Islet of Langerhans (tissue), 1 donor: Measurements from ENCODE around the gene AFF3.

Experiments
- FAIRE-seq: peaks from one replicate; lab custom pipeline; 2011; peaks lifted over from hg19 to GRCh38; lab: Jason Lieb, UNC

AFF3 gene

DNA sequence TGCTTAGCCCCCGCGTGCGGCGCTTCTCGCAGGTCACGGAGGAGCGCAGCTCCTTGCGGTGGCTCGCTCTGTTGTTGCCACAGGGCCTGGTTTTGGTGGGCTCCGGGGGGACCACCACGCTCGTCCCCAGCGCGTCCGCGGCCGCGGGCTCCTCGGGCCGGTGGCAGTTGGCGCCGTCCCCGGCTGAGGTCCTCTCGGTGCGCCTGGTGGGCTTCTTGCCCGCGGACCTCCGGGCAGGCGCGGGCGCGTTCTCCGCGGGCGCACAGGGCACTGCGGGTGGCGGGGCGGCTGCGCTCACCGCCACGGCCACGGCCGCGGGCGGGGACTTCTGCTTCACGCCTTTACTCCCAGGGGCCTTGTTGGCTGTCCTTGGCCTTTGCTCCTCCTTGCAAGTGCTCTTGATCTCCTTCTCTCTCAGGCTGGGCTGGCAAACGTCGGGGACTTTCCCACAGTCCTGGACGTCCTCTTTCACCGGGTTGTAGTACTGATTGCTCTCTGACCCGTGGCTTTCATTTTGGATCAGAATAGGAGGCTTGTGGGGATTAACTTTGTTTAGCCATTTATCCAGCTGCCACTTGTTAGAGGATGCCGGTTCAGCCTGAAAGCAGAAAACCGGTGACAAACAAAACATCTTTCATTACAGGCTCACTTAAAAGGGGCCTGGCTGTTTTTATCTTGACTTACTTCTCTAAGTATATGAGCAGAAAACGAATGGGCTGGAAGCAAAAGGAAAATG lies 548.5 kb downstream of the AFF3 start:
- FAIRE-seq, result no peak

DNA sequence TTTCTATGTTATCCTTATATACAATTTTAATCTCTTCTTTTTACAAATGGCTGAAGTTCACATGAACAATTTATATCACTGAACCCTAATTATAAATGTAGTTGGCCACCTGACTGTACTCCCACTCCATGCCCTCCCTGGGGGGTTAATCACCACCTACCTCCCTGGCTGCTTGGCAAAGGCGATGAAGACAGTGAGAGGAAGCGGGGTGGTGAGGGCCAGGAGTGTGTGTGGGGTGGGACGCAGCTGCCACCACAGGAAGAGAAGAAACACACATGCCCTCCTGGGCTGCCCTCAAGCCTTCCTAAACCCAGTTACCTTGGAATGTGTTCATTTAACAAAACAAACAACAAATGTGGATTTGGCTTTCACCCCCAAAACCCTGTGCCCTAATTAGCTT lies 565.6 kb downstream of the AFF3 start:
- no peak for FAIRE-seq

DNA sequence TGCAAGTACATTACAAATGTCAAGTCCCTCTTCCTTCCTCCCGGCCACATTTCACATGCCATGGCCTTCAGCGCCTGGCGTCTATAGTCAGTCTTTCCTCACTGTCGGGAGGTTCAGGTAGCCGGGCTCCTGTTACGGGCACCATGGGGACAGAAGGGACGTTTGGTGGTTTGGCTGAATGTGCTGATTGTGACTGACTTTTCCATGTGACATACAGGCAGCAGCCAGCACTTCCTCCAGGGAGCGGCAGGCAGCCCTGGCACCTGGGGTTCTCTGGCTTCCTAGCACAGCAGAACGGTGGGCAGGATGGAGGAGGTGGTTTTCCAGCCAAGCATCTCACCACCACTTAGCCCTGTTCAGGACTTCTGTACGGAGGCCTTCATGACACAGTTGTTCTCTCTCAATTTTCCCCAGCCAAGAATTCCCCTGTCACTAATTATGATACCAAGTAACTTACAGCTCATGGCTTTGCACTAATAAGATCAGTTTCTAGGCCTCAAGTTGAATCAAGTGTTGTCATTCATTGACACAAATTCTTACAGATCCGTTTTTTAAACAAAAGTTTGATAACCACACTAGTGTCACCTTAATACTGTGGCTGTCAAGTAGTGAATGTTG lies 568.6 kb downstream of the AFF3 start:
- FAIRE-seq, result no peak

DNA sequence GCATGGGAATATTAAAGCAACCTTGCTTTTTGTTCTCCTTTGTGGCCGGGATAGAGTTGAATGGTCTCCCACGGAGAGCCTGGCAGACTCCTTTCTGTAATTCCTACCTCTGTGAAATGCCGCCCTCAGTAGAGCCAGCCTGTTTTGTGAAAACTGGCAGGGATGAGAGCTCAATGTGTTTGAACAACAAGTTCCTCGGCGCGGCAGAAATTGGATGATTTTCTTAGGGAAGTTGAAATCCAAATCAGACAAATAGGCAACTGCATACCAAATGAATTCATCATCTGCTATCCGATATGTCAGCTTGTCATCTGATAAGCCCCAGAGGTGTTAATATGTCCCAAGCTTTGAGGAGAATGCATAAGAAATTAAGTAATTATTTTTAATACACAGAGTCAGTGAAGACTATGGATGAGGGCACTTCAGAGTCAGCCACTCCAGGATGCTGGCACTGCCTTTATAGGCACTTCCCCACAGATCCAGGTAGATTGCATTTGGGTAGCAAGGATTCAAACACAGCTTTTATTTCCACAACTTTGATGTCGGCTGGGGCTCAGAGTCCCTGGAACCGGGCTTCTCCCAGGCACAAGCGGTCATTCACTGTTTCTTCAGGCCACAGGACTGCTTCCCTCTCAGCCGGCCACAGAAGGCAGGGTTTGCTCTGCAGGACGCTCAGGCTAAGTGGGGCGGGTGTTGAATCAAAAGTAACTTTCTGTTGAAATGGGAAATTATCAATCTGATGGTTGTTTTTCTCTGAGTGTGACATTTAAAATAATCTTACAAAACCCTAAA lies 569.8 kb downstream of the AFF3 start:
- no peak for FAIRE-seq

DNA sequence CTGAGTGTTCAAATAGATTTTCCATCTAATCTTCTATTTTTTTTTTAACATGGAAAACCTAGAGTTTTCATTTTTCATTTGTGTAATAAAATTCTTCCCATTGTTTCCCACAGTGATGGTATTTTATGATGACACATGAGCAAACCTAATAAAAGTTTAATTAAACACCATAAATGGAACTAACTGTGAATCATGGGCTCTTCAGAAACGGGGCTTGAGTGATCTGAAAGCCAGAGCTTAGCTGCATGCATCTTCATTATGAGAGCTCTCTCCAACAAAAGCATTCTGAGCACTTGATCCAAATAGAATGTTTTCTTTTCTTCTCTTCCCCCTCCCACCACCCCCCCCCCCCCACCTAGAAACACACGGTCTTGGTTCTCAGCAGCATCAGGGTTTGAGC lies 570.4 kb downstream of the AFF3 start:
- no peak for FAIRE-seq

DNA sequence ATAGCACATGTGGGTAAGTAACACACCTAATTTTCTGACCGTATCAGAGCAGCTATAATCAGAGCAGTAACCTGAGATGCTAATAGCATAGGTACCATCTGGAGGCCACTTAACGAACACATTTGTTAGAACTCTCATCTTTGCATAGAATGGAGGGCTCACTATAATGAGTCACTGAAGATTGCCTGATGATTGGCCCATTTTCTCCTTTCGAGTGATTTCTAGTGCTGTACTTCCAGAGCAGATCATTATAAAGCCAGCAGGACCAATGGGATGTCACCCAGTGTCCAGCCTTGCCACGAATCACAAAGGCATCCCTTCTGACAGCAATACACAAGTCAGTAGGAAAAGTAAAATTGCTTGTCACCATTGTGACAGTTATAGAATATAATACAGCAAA lies 570.9 kb downstream of the AFF3 start:
- FAIRE-seq, result no peak

DNA sequence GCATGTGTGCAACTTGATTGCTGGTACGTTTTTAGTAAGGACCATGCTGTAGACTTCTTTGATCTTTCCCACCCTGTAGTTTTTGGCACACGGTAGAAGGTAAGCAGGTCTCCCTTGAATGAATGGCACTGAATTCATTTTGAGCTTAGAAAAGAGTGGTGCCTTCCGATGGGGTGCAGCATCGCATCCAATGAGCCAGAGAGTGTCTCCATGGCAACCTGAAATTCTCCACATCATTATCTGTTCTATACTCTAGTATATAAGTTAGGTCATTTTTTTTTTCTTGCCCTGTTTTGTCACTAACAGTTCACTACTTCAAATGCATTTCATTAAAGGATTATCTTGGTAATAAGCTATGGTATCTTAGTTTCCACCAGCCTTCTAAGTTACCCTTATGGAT lies 571.4 kb downstream of the AFF3 start:
- no peak for FAIRE-seq

DNA sequence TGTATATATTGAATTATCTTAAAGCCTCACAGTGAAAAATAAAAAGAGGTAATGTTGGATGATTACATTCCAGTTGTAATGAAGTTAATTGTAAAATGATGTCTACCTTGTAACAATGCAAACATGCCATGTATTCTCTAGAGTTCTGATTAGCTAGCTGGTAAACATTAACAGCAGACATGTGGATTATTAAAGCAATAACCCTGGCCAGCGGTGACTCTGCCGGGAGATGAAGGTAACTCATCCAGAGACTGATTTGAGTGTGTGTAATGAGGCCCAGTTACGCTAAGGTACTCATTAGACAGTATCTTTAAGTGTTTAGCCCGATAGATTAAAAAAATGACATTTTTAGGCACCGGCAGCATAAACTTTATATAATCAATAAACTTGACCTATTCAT lies 573.0 kb downstream of the AFF3 start:
- FAIRE-seq, result peak; percentile 93

DNA sequence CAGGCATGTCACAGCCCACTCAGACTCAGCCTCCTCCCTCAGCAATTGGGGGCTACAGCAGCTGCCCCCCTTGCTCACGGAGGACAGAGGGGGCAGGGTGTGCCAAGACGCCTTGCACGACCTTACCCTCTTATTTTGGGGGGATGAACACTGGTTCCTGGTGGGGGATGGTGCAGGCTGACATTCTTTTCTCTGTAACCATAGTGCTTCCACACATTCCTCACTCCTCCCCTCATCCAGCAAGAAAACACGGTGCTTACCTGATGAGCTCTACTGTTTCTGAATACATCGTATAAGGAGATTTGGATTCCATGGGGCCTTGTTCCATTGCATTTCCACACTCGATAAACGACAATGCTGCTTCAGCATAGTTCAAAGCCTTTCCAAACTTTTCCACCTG lies 577.2 kb downstream of the AFF3 start:
- FAIRE-seq, result no peak

DNA sequence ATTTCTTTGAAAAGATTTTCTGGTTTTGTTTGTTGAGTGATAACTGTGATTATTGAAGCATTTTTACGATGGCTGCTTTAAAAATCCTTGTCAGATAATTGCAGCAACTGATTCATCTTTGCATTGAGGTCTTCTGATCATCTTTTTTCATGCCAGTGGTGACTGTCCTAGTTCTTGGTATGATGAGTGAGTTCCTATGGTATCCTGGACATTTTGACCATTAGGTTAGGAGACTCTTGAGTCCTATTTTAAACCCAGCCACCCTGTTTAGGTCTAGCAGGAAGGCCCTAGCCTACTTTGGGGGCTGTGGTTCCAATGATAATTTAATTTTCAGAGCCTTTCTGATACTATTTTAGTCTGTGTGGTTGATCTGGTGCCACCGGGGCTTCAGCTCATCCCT lies 579.9 kb downstream of the AFF3 start:
- no peak for FAIRE-seq

DNA sequence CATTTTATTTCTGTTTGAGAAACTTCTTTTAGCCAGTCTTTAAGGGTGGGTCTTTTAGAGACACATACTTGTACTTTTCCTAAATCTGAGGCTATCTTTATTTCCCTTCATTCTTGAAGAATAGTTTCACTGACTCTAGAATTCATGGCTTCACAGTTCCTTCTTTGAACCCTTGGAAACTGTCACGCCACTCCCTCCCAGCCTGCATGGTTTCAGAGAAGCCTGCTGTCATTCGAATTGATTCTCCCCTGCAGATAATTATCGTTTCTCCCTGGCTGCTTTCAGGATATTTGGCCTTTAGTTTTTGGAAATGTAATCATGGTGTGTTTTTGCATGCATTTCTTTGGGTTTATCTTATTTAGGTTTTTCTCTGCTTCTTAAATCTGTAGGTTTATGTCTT lies 580.6 kb downstream of the AFF3 start:
- FAIRE-seq, result no peak

DNA sequence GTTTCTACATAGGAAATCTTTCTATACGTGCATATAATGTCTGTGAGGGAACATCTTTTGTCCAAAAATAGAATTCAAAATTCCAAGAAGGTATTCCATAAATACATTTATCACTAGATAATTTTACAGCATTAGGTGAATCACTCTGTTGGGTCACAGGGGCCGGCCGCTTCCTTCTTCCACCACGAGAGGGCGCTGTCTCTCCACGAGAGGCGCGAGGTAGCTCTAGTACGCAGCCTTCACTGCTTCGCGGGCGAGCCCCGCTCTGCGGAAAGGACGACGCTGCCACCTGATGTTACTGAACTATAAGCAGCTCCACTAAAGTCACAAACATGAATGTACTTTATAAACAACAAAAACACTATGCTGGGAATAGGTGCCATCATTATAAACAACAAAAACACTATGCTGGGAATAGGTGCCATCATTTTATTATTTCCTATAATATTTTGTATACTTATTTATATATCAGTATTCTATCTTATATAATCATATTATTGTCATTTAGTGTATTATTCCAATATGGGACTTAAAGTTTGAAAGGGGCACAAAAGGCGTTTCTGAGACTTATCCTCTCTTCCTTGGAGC lies 583.2 kb downstream of the AFF3 start:
- FAIRE-seq, result no peak

DNA sequence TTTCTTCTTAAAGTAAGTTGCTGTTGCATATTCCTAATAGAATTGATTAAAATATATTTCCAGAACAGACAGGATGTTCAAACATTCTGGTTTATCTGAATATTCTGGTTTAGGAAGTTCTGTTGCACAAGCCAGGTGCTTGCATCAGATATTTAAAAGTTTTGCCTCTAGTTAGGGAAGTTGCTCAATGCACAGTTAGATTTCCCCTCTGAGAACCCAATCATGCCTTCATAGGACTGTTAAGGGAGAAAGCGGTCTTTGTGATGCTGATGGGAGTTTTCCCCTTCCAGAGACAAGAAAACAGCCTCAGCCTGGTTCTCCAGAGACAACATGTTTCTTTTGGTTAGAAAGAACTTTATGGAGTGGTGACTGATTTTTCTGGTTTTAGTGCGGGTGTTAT lies 587.0 kb downstream of the AFF3 start:
- FAIRE-seq, result no peak

DNA sequence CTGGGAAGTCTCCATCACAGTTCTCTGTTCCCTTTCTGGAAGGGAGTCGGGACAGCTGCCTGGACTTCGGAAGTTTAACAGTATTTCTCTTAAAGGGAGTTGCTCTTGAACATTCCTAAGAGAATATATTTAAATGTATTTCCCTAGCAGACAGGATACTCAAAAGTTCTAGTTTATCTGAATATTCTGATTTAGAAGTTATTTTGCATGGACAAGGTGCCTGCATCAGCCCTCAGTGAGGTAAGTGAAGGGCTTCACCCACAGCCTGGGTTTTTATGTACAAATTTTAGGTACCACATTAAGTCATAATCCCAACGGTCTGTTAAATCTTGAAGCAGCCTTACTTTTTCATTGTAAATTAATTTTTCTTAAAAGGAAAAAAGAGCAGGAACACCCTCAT lies 587.5 kb downstream of the AFF3 start:
- no peak for FAIRE-seq

DNA sequence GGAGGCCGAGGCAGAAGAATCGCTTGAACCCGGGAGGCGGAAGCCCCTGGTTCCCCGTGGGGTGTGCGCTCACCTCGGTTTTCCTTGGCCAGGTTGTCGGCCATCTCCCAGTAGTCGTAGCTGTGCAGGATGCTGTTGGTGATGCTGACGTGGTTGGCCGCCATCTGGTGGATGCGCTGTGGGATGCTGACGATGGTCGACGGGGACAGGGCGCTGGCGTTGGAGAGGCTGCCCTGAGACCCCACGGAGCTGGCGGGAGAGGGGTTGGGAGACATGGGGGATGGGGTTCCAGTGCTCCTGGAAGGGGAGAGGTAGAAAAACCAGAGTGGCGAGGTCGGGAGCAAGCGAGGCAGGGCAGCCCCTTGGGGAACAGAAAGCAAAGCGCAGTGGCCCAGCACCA lies 588.2 kb downstream of the AFF3 start:
- FAIRE-seq, result no peak

DNA sequence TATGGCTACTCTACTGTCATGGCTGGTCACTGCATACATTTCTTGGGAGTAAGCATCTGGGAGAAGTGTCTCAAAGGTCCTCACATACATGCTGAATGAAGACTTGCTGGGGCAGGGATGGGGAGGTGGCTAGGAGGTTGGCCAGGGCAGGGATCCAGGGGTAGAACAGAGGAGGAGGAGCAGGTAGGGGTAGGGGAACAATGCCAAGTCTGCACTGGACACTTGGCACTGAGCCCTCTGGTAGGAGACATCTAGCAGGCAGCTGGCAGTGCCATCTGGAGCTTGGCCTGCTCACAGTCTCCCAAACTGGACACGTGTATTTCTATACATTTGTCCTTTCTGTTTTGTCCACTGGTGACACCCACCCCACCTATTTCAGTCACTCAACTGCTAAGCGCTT lies 589.9 kb downstream of the AFF3 start:
- no peak for FAIRE-seq

DNA sequence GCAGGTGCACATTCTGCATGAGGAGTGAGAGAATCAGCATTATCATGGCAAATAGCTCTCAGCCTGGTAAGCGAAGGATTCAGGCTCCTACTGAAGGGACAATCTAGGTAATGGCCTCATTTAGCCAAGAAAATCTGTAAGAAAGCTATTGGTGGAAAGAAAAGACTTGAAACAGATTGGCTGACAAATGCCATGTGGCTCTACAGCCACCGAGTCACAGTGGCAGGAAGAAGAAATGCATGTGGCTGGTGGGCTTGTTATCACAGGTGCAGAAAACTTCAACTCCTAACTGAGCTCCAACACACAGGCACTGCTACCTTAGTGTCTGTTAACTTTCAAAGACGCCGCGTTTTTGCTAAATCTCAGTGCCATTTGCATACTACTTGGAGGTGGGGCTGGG lies 592.0 kb downstream of the AFF3 start:
- no peak for FAIRE-seq

DNA sequence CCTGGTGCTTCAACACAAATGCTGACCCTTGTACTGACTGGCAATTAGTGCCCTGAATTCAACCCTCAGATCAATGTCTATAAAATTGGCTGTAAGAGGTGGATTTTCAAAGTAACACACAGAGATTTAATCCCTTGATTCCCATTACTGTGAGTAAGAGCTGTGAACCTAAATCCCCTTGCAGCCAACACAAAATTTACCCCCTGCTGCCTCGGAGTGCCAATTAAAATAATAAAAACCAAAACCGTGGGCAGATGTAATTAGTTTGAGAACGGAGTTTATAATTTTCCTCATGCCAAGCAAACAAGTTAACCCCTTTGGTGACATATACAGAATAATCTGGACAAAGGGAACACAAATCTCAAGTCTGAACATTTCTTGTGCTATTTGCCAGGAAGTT lies 596.8 kb downstream of the AFF3 start:
- no peak for FAIRE-seq

DNA sequence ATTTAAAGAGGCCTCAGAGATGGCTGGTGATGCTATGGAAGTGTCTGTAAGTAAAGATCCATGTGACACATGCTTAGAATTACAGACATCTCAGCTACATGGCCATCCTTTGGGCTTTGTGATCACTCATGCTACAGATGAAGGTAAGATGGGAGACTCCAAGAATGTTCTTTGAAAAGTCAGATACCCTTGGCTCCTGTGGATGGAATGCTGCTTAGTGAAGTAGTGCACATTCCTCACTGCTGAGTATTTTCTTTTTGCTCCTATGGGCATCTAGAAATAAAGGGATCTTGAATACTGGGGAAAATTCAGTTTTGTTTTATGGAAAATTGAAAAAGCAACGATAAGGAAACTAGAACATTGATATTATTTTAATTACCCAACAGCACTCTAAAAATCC lies 597.3 kb downstream of the AFF3 start:
- FAIRE-seq, result no peak

DNA sequence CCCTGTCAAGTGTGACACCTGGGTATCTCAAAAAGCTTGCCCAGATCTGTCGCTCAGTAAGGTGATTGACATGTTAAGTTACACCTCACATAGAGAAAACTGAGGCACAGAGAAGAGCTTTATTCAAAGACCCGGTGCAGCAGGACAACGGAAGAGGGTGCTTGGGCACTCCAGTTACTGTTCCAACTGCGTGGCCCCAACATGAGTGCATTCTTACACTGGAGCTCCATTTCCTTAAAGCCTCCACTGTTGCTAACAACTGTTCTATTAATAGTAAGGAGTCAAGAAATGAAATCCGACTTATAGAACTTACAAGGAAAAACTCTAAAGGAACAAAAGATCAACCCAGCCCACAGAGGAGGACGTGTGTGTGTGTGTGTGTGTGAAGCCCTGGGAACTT lies 597.8 kb downstream of the AFF3 start:
- FAIRE-seq, result no peak

DNA sequence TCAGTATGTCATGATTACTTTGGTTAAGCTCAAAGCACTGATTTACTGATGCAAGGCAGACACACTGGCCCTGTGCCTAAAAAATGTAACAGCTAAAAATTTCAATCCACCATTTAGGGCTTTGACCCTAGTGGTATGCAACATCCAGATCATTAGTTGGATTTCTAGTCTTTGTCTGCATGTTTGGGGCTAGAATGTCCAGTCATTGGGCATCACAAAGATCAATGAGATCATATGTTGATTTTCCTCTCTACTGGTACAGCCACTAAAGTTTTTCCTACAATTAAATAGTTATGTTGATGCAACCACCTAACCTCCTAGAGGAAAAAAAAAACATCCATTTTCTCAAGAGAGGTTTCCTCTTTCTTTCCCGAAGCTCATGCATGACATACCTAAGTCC lies 599.1 kb downstream of the AFF3 start:
- no peak for FAIRE-seq

DNA sequence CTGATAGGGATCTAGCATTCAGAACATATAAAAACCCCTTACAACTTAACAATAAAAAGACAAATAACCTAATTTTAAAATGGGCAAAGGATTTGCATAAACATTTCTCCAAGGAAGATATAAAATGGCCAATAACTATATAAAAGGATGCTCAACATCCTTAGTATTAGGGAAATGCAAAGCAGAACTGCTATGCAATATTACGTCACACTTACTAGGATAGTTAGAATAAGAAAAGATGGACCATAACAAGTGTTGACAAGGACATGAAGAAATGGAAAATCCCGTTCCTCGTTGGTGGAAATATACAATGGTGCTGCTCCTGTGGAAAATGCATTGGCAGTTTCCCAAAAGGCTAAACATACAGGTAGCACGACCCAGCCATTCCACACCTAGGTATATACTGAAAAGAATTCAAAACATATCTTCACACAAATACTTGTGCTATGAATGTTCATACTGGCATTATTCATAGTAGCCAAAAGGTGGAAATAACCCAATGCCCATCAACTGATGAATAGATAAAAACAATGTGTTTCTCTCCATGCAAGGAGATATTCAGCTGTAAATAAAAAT lies 604.4 kb downstream of the AFF3 start:
- FAIRE-seq, result no peak

DNA sequence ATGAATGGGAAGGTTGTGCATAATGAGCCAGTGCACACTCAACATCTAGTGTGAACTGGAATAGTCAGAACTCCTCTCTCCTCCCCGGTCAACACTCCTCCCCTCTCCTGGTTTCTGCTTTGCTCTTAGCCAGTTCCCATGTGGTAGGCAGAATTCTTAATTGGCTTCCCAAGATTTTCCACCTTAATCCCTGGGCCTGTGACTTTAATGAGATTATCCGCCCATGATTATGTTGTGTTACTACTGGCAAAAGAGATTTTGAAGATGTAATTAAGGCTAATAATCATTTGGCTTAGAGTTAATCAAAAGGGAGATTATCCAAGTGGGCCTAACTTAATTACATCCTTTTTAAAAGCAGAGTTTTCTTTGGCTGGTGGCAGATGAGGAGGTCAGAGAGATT lies 618.3 kb downstream of the AFF3 start:
- no peak for FAIRE-seq
